ENCODE measurements around the gene FECH. TPM values are rescaled to one million over a fixed set of nuclear protein-coding genes. Genes with fewer than 3 reads are reported as not detected.
"Not testable (repeated sequence)": the region's sequence is repeated elsewhere in the genome, so short reads cannot be mapped to it uniquely, and the experiment has no call there.

FECH gene
- total RNA-seq, 1 donor from 2014 or later = 19.2 TPM

GRCh38 chr18:57523171-57523956, 63.1 kb downstream of the FECH start:
- DNase-seq (ENCODE audit: low read depth) = no peak
- Histone ChIP-seq H3K36me3 (ENCODE audit: control insufficient read depth, insufficient read depth, low read length) (no peaks in the 10 kb centered on the region), H3K4me3 (ENCODE audit: low read depth, low read length) (no peak overlapping the region), H3K27me3 (ENCODE audit: control insufficient read depth, insufficient read depth, low read length) (no peaks in the 10 kb centered on the region)
- no peak for TF ChIP-seq CTCF (IDR thresholded peaks at IDR 0.05; ENCODE audit: insufficient read depth, low read length, severe bottlenecking)
- FAIRE-seq = peak; percentile 87

GRCh38 chr18:57522348-57522747, 64.2 kb downstream of the FECH start:
- not testable (repeated sequence) for H3K27me3 ChIP-seq (ENCODE audit: control insufficient read depth, insufficient read depth, low read length); H3K36me3 ChIP-seq (ENCODE audit: control insufficient read depth, insufficient read depth, low read length); DNase-seq (ENCODE audit: low read depth); H3K4me3 ChIP-seq (ENCODE audit: low read depth, low read length)
- peak; percentile 72 for FAIRE-seq

- DNase-seq (ENCODE audit: low read depth) (peak; percentile 53), FAIRE-seq (no peak)
- no peak for TF ChIP-seq CTCF (IDR thresholded peaks at IDR 0.05; ENCODE audit: insufficient read depth, low read length, severe bottlenecking)
- H3K36me3 ChIP-seq (ENCODE audit: control insufficient read depth, insufficient read depth, low read length) = no peaks in the 10 kb centered on the region
- no peak overlapping the region for H3K4me3 ChIP-seq (ENCODE audit: low read depth, low read length)
- no peaks in the 10 kb centered on the region for H3K27me3 ChIP-seq (ENCODE audit: control insufficient read depth, insufficient read depth, low read length)
Measured at GRCh38 chr18:57519668-57520424, 66.7 kb downstream of the FECH start.

GRCh38 chr18:57518533-57518932, 68.0 kb downstream of the FECH start:
- TF ChIP-seq CTCF (IDR thresholded peaks at IDR 0.05; ENCODE audit: insufficient read depth, low read length, severe bottlenecking) = no peak
- no peak overlapping the region for H3K4me3 ChIP-seq (ENCODE audit: low read depth, low read length)
- H3K36me3 ChIP-seq (ENCODE audit: control insufficient read depth, insufficient read depth, low read length) = no peaks in the 10 kb centered on the region
- DNase-seq (ENCODE audit: low read depth) = no peak
- no peaks in the 10 kb centered on the region for H3K27me3 ChIP-seq (ENCODE audit: control insufficient read depth, insufficient read depth, low read length)
- FAIRE-seq = no peak

- H3K36me3 ChIP-seq (ENCODE audit: control insufficient read depth, insufficient read depth, low read length) = no peaks in the 10 kb centered on the region
- no peak for TF ChIP-seq CTCF (IDR thresholded peaks at IDR 0.05; ENCODE audit: insufficient read depth, low read length, severe bottlenecking)
- FAIRE-seq (no peak), DNase-seq (ENCODE audit: low read depth) (no peak)
- no peaks in the 10 kb centered on the region for H3K27me3 ChIP-seq (ENCODE audit: control insufficient read depth, insufficient read depth, low read length)
- H3K4me3 ChIP-seq (ENCODE audit: low read depth, low read length) = no peak overlapping the region
Measured at GRCh38 chr18:57516056-57516455, 70.4 kb downstream of the FECH start.

- H3K4me3 ChIP-seq (ENCODE audit: low read depth, low read length) = no peak overlapping the region
- no peaks in the 10 kb centered on the region for H3K27me3 ChIP-seq (ENCODE audit: control insufficient read depth, insufficient read depth, low read length)
- FAIRE-seq (no peak), DNase-seq (ENCODE audit: low read depth) (no peak)
- TF ChIP-seq CTCF (IDR thresholded peaks at IDR 0.05; ENCODE audit: insufficient read depth, low read length, severe bottlenecking) = no peak
- H3K36me3 ChIP-seq (ENCODE audit: control insufficient read depth, insufficient read depth, low read length) = no peaks in the 10 kb centered on the region
Measured at GRCh38 chr18:57505231-57505630, 81.3 kb downstream of the FECH start.

All from bronchial epithelial cell (primary cell).